ENCODE results near the gene FAM53B. TPM values are rescaled to one million over a fixed set of nuclear protein-coding genes. Genes with fewer than 3 reads are reported as not detected.

The FAM53B gene
- total RNA-seq, 6 experiments from 2014 or later = 4.4 to 10.8 (median 4.8) TPM

DNA sequence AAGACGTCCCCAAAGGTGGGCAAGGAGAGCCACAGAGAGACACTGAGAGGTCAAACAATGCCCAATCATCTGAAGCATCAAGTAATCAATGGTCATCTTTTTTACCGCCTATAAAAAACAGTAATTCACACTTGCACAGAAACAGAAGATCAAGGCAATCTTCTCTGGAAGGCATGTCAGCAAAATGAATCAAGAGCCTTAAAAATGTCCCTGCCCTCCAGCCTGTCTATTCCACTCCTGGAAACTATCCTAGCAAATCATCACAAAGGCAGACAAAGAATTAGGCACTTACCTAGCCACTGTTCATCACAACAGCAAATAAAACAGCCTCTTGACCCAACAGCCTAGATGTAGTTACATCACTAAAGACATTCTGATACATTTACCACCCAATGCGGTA is 48.9 kb downstream of the FAM53B start:
- intact Hi-C loops (cut with DNase I) = no loop called here
- no peak overlapping the region for H3K27ac ChIP-seq

DNA sequence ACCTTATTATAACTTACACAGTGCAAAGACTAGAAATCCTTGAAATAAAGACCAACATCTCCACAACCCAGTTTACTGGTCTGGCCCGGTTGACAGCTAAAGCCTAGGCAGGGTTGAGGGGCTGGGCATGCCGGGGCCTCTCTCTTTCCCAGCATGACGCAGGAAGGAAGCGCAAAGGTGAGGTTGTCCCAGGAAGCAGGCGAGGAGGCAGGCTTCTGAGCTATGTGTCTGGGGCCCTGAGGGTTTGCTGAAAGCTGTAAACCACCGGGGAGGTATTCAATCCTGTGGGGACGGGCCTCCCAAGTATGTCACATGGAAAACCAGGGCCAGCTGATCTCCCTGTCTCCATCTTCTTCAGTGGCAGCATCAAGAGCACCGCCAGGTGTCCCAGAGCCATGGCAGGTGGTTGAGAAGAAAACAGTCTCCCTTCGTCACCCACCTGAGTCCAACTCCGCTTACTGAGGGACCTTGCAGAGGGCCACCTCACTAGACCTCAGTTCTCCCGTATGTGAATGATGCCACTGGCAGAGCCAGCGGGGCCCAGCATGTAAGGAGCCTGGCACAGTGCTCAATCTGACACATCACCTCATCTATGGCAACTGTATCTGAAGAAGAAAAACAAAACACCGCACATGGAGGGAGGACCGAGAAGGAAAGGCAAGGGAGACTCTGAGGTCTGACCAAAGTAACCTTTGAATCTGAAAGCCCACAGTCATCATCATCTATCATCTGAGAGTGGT is 49.5 kb downstream of the FAM53B start:
- intact Hi-C loops (cut with DNase I) = no loop called here
- no peak for ATAC-seq
- H3K9me3 ChIP-seq = no peaks in the 10 kb centered on the region
- H3K27ac ChIP-seq = no peak overlapping the region
- H3K4me1 ChIP-seq = peaks cover 0 to 4% (median 1%) of the 10 kb centered on the region in 4 donors
- H3K4me3 ChIP-seq = no peak overlapping the region
- peak in 1 of 3 donors; percentile 7 for DNase-seq
- no peak for TF ChIP-seq POLR2A (IDR thresholded peaks at IDR 0.05)
- TF ChIP-seq, protein P1, sequence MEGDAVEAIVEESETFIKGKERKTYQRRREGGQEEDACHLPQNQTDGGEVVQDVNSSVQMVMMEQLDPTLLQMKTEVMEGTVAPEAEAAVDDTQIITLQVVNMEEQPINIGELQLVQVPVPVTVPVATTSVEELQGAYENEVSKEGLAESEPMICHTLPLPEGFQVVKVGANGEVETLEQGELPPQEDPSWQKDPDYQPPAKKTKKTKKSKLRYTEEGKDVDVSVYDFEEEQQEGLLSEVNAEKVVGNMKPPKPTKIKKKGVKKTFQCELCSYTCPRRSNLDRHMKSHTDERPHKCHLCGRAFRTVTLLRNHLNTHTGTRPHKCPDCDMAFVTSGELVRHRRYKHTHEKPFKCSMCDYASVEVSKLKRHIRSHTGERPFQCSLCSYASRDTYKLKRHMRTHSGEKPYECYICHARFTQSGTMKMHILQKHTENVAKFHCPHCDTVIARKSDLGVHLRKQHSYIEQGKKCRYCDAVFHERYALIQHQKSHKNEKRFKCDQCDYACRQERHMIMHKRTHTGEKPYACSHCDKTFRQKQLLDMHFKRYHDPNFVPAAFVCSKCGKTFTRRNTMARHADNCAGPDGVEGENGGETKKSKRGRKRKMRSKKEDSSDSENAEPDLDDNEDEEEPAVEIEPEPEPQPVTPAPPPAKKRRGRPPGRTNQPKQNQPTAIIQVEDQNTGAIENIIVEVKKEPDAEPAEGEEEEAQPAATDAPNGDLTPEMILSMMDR (IDR thresholded peaks at IDR 0.05) = no peak
- H3K27me3 ChIP-seq = no peaks in the 10 kb centered on the region
- 80% methylated on average over 12 of the region's 14 CpGs for WGBS (ENCODE audit: insufficient coverage, low coverage, low lambda C conversion rate, missing lambda C conversion rate)
- peaks cover 0 to 4% (median 0%) of the 10 kb centered on the region in 4 donors for H3K36me3 ChIP-seq

More for the DNA sequence above, 48.9 kb downstream of the FAM53B start:
- ATAC-seq (no peak), DNase-seq (no peak)
- Histone ChIP-seq H3K4me1 (peaks cover 0 to 10% (median 4%) of the 10 kb centered on the region in 4 donors), H3K4me3 (no peak overlapping the region), H3K27me3 (no peaks in the 10 kb centered on the region), H3K9me3 (no peaks in the 10 kb centered on the region), H3K36me3 (peaks cover 0 to 4% (median 0%) of the 10 kb centered on the region in 4 donors)
- 92% methylated on average over 3 of the region's 3 CpGs for WGBS (ENCODE audit: insufficient coverage, low coverage, low lambda C conversion rate, missing lambda C conversion rate)
- no peak for TF ChIP-seq POLR2A (IDR thresholded peaks at IDR 0.05)
- TF ChIP-seq, protein P1 (IDR thresholded peaks at IDR 0.05) = no peak

DNA sequence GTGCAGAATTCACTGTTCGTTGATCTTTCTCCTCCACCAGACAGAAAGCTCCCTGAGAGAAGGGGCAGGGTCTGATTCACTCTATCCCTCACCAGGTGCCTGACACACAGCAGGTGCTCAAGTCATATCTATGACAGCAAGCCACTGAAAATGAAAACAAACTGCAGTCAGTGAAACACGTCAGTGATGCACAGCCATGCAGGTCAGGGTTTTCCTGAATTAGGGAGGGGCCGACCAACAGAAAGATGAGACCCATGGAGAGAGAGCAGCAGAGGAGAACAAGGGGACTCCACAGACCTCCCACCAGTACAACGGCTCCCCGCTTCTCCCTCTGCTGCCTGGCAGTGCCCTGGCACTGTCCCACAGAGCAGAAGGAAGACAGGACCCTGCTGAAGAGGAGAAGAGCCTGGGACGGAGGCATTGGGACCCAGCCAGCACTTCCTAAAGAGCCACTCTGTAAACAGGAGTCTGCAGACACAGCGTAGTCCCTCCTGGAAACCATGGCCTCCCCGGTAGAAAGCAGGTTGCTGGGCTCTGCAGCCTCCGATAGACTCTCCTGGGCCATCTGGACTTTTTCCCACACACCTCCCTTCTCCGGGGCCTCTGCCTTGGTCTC is 50.3 kb downstream of the FAM53B start:
- intact Hi-C loops (cut with DNase I) = no loop called here
- Histone ChIP-seq H3K4me3 (no peak overlapping the region), H3K36me3 (peaks cover 0 to 4% (median 0%) of the 10 kb centered on the region in 4 donors), H3K9me3 (no peaks in the 10 kb centered on the region), H3K27ac (no peak overlapping the region), H3K27me3 (no peaks in the 10 kb centered on the region), H3K4me1 (no peaks in the 10 kb centered on the region)
- TF ChIP-seq, protein P1 (IDR thresholded peaks at IDR 0.05) = no peak
- 42% methylated on average over 3 of the region's 10 CpGs for WGBS (ENCODE audit: insufficient coverage, low coverage, low lambda C conversion rate, missing lambda C conversion rate)
- ATAC-seq (peak in 2 of 4 donors; percentile 14 to 18), DNase-seq (peak in 1 of 3 donors; percentile 19)

- Histone ChIP-seq H3K36me3 (peaks cover 0 to 4% (median 0%) of the 10 kb centered on the region in 4 donors), H3K27ac (no peak overlapping the region), H3K4me3 (no peak overlapping the region), H3K4me1 (no peaks in the 10 kb centered on the region), H3K27me3 (no peaks in the 10 kb centered on the region), H3K9me3 (no peaks in the 10 kb centered on the region)
- 82% methylated on average over 12 of the region's 13 CpGs for WGBS (ENCODE audit: insufficient coverage, low coverage, low lambda C conversion rate, missing lambda C conversion rate)
- DNase-seq = peak in 2 of 3 donors; percentile 14 to 34
- TF ChIP-seq, protein P1 (IDR thresholded peaks at IDR 0.05) = no peak
- TF ChIP-seq POLR2A (IDR thresholded peaks at IDR 0.05) = no peak
- ATAC-seq = peak in 3 of 4 donors; percentile 9 to 40 (median 27)
- intact Hi-C loops (cut with DNase I) = no loop called here
Observed at GRCh38 chr10:124693396-124693795, 50.8 kb downstream of the FAM53B start.
